HG02981 (cell line): ENCODE measurements around the gene MSI2.

Source experiments
- ATAC-seq: cut with Tn5 transposase; IDR thresholded peaks from one replicate; pipeline ENCODE4 v1.9.1; 2021; ENCODE audit warnings: mild to moderate bottlenecking, moderate library complexity; ENCODE audit not compliant: unreplicated experiment

MSI2 gene

GRCh38 chr17:57313097-57313835 lies 56.9 kb downstream of the MSI2 start:
- ATAC-seq = no peak

- no peak for ATAC-seq
These were observed 59.0 kb downstream of the MSI2 start for GRCh38 chr17:57315061-57316015.

- ATAC-seq = no peak
These were observed 60.0 kb downstream of the MSI2 start for GRCh38 chr17:57316361-57316760.

- no peak for ATAC-seq
These were observed 60.8 kb downstream of the MSI2 start for GRCh38 chr17:57317079-57317478.

GRCh38 chr17:57318913-57319312 lies 62.6 kb downstream of the MSI2 start:
- no peak for ATAC-seq

GRCh38 chr17:57319806-57320205 lies 63.5 kb downstream of the MSI2 start:
- ATAC-seq = no peak

- no peak for ATAC-seq
These were observed 67.1 kb downstream of the MSI2 start for GRCh38 chr17:57323391-57323790.

- no peak for ATAC-seq
These were observed 67.7 kb downstream of the MSI2 start for GRCh38 chr17:57324060-57324459.

GRCh38 chr17:57324631-57325030 lies 68.3 kb downstream of the MSI2 start:
- no peak for ATAC-seq

- ATAC-seq = no peak
These were observed 70.0 kb downstream of the MSI2 start for GRCh38 chr17:57326336-57326735.

GRCh38 chr17:57326764-57327163 lies 70.4 kb downstream of the MSI2 start:
- ATAC-seq = no peak

GRCh38 chr17:57327176-57327970 lies 71.0 kb downstream of the MSI2 start:
- ATAC-seq = no peak

GRCh38 chr17:57328109-57328882 lies 72.0 kb downstream of the MSI2 start:
- no peak for ATAC-seq

- ATAC-seq = no peak
These were observed 73.3 kb downstream of the MSI2 start for GRCh38 chr17:57329380-57330214.

GRCh38 chr17:57330587-57330986 lies 74.3 kb downstream of the MSI2 start:
- ATAC-seq = no peak

- no peak for ATAC-seq
These were observed 75.1 kb downstream of the MSI2 start for GRCh38 chr17:57331423-57331822.

GRCh38 chr17:57332501-57332900 lies 76.2 kb downstream of the MSI2 start:
- no peak for ATAC-seq

- no peak for ATAC-seq
These were observed 79.0 kb downstream of the MSI2 start for GRCh38 chr17:57335195-57335792.

- no peak for ATAC-seq
These were observed 81.1 kb downstream of the MSI2 start for GRCh38 chr17:57337390-57337789.
